RWPE1 (cell line): Measurements from ENCODE around the gene BSN.

Experiments
- CTCF ChIA-PET: fragments of 350-600 bp; sonication (Branson Sonifier 250); formaldehyde crosslinking; extraction: SDS; loops from one replicate; lab custom pipeline; 2021; lab: Yijun Ruan, JAX
- POLR2A ChIA-PET: fragments of 400-600 bp; formaldehyde crosslinking; extraction: SDS; loops from one replicate; lab custom pipeline; 2020; ENCODE audit warnings: antibody characterized with exemption; ENCODE audit not compliant: low non-redundant PET; lab: Yijun Ruan, JAX
- DNase-seq: peaks from one replicate; pipeline ENCODE4 v3.0.0; 2012; ENCODE audit warnings: low spot score
- H3K27ac ChIP-seq: fragments of 450-650 bp; 2 replicates; pipeline ENCODE4 v1.5.1; 2017
- TF ChIP-seq, protein P1 (sequence below): fragments of 450-650 bp; conservative IDR thresholded peaks from 2 replicates; pipeline ENCODE4 v1.5.1; 2017; ENCODE audit warnings: low read depth, mild to moderate bottlenecking

The BSN gene

DNA sequence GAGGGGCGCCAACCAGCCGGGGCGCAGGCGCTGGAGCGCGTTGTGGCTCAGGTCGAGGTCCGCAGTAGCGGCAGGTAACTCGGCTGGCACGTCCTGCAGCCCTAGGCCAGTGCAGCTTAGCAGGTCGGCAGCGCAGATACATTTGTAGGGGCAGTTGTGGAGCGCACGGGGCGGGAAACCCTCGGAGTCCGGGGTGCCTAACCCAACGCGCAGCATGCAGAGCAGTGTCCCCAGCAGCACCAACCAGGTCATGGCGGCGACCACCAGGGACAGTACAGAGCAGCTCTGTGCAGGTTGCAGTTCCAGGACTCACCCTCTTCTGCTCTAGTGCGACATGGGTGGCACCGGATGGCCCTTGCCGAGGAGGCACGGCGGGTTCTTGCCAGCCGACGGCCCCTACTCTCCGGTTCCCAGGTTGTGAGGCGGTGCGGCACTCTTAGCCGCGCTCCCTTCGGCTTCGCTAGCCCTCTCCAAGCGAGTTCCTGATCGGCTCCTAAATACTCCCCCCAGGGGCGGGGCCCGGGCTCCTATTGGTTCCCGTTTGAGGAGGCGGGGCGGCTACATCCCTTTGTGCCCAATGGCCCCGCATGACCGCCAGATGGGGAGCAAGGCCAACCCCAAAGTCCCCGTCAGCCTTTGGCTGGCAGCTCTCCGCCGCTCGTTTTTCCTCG is 165.1 kb downstream of the BSN start, which contains the start of gene AMIGO3:
Gene AMIGO3, minus strand, starts transcription at position 471 of the 671 bp plus-strand sequence. Its CDS starts 219 bp downstream, at position 252.
- peak within 1 kb of the TSS; percentile 72 for H3K27ac ChIP-seq
- ChIA-PET CTCF (interaction anchor here (0.6 to 1.6 kb wide), 4 partner anchors 15 to 898 kb away, joined by 3 to 7 read pairs (median 4); partner anchors contain the start of gene MON1A), POLR2A (no interaction called here)
- DNase-seq: peak; percentile 95
- TF ChIP-seq, protein P1, sequence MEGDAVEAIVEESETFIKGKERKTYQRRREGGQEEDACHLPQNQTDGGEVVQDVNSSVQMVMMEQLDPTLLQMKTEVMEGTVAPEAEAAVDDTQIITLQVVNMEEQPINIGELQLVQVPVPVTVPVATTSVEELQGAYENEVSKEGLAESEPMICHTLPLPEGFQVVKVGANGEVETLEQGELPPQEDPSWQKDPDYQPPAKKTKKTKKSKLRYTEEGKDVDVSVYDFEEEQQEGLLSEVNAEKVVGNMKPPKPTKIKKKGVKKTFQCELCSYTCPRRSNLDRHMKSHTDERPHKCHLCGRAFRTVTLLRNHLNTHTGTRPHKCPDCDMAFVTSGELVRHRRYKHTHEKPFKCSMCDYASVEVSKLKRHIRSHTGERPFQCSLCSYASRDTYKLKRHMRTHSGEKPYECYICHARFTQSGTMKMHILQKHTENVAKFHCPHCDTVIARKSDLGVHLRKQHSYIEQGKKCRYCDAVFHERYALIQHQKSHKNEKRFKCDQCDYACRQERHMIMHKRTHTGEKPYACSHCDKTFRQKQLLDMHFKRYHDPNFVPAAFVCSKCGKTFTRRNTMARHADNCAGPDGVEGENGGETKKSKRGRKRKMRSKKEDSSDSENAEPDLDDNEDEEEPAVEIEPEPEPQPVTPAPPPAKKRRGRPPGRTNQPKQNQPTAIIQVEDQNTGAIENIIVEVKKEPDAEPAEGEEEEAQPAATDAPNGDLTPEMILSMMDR: peak; percentile 37; the same call in 1 of the 2 replicates
